GM19240 (cell line): ENCODE data around the gene SGCA.
A peak's percentile ranks its signal among the peaks of the same experiment; 100 is the strongest.

ENCODE experiments used
- DNase-seq: peaks from one replicate; pipeline ENCODE4 v3.0.0; 2011; ENCODE audit warnings: low spot score; ENCODE audit not compliant: insufficient read length

The SGCA gene

GRCh38 chr17:50165867-50166517 is at the start of gene SGCA:
TSS of gene SGCA (plus strand) at chr17:50166005. CDS start at chr17:50166041, 36 bp downstream.
- no peak for DNase-seq

- peak; percentile 57 for DNase-seq
Measured at GRCh38 chr17:50117202-50118051, 48.4 kb upstream of the SGCA start.

- DNase-seq, result no peak
Measured at GRCh38 chr17:50118076-50118827, 47.6 kb upstream of the SGCA start.

DNA sequence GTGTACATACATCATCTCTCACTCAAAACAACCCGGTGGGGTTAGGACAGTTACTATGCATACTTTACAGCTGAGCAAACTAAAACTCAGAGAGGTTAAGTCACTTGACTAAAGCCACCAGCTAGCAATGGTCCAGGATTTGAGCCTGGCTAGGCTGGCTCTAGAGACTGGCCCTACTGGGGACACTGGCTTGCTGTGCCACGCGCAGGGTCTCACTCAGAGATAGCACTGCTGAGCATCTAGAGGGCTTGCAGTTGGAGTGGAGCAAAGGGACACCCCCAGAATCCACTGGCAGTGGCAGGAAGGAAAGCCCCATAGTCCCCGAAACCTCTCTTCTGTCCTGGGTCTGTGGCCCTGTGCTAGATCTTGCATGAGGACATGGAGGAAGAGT is 47.0 kb upstream of the SGCA start:
- no peak for DNase-seq

- no peak for DNase-seq
Measured at GRCh38 chr17:50120475-50121253, 45.1 kb upstream of the SGCA start.

GRCh38 chr17:50122945-50123344 is 42.9 kb upstream of the SGCA start:
- no peak for DNase-seq

DNA sequence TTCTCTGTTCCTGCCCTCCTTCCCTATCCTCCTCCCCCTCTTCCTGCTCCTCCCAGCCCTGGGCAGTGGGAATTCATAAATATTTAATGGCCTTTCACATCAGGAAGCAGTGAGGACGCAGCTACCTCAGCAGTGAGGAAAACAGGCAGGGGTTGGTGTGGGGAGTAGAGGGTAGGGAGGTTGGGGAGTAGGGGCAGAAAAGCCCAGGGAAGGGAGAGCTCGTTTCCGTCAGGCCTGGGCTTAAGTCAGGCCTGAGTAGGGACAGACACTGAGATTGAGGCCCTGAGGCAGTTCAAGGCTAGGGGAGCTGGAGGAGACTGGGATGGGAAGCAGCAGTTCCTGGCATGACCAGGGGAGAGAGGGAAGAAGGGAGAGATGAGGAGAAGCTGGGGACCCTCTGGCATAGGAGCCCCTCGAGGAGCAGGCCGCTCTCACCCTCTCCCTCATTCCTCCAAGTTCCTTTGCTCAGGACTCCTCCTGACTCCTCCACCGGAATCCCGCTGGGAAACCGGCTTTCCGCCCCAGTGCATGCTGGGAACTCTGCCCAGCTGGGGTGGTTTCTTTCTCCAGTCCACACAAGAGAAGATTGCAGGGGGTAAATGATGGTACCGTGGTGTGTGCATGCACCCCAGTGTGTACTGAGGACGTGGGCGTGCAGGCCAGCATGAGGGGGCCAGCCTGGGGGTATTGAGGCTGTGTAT is 42.0 kb upstream of the SGCA start:
- no peak for DNase-seq

GRCh38 chr17:50125420-50125997 is 40.3 kb upstream of the SGCA start:
- DNase-seq, result no peak

- no peak for DNase-seq
Measured at GRCh38 chr17:50127697-50128361, 38.0 kb upstream of the SGCA start.

GRCh38 chr17:50128441-50129352 is 37.1 kb upstream of the SGCA start:
- DNase-seq, result no peak

DNA sequence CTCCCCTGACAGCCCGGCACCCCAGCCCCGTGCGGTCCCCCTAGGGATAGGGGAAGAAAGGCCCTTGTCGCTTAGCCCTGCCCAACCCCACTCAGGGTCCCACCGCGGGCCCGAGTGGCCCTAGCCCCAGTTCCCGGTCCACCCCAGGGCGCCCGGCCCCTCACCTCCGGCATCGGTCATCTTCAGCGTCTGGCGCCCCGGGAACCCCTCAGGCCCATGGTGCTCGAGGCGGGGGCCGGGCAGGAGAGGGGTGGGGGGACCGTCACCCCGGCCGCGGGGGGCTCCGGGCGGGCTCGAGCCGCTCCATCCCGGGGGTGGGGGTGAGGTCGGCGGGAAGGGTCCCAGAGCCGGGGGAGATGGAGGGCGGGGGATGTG is 36.5 kb upstream of the SGCA start:
- DNase-seq, result no peak

DNA sequence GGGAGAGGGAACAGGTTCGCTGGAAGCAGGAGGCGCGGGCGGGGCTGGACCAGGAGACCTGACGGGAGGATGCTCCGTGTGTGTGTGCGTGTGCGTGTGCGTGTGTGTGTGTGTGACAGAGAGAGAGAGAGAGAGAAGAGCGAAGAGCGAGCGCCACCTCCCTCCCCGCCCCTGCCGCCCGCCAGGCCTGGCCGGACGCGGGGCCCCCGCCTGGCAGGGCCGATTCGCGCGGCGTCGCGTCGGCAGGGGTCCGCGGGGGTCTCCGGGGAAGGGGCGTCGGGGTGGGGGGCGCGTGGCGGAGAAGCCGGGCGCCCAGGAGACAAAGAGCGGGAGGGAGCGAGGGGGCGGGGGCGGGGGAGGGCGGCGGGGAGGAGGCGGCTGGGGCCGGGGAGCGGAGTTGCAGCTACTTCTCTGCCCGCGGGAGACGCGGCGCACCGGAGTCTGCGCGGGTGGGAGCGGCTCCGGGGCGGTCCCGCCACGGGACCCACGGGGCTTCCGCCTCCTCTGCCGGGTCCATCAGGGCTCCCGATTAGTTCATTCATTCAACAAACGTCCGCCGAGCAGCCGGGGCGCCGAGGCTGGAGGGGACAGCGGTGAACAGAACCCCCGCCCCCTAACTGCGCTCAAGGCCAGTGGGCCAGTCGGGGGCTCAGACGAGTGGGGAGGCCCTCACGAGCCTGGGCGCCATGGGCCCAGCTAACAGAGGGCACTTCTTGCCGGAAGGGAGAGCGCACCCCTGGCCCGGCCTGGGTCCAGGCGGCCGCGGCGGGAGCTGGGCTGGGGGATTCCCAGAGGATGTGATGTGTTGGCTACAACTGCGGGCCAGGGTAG is 35.9 kb upstream of the SGCA start, which contains the start of gene SAMD14:
Gene SAMD14 (minus strand): TSS at position 433 of the 831 bp plus-strand sequence. CDS start 5,201 bp downstream, outside the sequence.
- no peak for DNase-seq

- no peak for DNase-seq
Measured at GRCh38 chr17:50130559-50131305, 35.1 kb upstream of the SGCA start.

- DNase-seq, result no peak
Measured at GRCh38 chr17:50132104-50132794, 33.6 kb upstream of the SGCA start.

DNA sequence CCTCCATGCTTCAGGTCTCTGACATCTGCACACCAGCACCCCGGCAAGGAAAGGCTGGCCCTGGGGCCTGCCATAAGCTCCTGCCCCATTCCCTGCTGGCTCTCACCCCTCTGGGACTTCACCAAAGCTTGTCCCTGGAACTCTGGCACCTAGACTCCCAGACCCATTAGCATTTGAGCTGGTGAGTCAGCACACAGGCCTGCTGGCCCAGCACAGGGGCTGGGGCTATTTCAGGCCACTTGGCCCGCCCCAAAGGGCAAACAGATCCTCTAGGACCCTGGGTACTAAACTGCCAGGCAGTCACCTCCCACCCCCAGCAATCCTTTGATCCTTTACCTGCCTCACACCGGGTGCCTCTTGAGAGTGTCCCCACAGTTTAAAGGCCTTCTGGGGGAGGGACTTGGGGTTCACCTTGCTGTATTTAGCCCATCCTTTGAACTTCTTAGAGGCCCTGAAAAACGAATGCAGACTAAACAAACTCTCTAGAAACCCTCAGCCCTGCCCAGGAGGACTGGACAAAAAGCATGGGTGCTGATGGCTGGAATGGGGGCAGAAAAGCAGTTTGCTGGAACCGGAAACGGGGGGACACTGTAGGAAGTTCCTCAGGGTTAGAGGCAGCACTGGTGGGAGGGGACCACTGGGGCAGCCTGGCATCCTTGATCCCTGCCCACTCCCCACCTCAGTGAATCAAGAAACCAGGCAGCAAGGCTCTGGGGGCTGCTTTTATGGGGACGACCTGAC is 32.6 kb upstream of the SGCA start:
- no peak for DNase-seq

GRCh38 chr17:50133769-50134099 is 32.1 kb upstream of the SGCA start:
- DNase-seq, result no peak
